ENCODE measurements around the gene VWA7.
A peak's percentile ranks its signal among the peaks of the same experiment; 100 is the strongest.

VWA7 gene

DNA sequence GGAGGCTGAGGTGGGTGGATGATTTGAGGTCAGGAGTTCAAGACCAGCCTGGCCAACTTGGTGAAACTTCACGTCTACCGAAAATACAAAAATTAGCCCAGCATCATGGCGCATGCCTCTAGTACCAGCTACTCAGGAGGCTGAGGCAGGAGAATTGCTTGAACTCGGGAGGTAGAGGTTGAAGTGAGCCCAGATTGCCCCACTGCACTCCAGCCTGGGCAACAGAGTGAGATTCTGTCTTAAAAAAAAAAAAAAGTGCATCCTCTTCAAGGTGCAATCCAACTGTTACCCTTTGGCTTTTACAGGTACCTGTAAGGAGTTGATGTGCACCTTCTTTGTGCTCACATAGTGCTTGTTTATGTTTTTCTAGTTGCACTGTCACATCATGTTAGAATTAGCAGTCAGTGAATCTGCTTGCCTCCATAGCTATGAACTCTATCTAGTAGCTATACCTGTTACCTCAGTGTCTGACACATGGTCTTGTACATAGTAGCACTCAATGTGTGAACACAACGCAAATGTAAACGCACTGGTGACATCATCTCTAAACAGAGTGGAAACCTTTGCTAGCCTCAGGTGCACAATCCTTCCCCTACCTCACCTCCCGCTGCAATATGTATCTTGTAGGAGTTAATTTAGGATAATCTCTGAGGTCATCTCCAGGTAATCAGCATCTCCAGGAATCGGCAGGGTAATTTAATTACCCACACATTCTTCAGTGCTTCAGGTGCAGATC, 27.7 kb downstream of the VWA7 start:
- DNase-seq, result no peak

DNA sequence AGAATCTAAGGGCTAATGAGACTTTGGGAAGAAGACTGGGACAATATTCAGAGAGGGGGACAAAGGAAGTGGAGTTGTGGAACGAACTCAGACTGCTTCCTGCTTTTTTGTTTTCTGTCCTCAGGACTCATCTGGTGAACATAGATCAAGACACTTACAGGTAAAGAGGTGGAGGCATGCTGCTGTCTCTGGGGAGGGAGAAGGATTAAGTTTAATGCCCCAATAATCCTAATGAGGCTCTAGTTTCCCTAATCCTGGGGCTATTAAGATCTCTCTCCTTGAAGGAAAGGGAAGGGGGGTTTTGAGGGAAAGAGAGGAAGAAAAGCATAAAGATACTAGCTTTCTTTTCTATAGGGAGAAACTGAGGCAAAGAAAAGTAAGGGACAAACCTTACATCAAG, 32.7 kb downstream of the VWA7 start:
- no peak for DNase-seq

DNA sequence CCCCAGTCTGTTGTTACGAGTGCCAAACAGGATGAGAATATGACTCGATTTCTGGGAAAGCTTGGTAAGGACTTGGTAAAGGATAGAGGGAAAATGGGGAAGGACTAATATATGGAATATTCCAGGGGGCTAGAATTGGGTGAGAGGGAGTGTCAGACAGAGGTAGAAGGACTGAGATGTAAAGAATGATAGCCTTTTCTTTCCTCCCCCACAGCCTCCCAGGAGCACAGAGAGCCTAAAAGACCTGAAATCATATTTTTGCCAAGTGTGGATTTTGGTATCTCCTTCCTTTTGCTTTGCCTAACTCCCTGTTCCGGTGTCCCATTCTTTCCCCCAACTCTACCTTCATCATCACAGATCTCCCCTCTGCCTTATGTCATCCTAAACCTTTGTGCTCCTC, 34.2 kb downstream of the VWA7 start:
- DNase-seq, result no peak

DNA sequence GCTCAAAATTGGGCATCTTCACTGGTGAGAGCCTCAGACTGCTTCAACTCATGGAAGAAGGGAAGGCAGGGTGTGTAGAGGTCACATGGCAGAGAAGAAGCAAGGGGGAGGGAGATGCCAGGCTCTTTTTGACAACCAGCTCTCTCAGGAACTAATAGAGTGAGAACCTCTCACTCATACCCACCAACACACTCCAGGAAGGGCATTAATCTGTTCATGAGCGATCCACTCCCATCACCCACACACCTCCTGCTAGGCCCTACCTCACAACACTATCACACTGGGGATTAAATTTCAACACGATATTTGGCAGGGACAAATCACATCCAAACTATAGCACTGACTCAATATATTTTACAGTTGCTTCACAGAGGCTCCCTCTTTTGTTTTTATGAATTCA, 35.3 kb downstream of the VWA7 start:
- DNase-seq, result no peak

DNA sequence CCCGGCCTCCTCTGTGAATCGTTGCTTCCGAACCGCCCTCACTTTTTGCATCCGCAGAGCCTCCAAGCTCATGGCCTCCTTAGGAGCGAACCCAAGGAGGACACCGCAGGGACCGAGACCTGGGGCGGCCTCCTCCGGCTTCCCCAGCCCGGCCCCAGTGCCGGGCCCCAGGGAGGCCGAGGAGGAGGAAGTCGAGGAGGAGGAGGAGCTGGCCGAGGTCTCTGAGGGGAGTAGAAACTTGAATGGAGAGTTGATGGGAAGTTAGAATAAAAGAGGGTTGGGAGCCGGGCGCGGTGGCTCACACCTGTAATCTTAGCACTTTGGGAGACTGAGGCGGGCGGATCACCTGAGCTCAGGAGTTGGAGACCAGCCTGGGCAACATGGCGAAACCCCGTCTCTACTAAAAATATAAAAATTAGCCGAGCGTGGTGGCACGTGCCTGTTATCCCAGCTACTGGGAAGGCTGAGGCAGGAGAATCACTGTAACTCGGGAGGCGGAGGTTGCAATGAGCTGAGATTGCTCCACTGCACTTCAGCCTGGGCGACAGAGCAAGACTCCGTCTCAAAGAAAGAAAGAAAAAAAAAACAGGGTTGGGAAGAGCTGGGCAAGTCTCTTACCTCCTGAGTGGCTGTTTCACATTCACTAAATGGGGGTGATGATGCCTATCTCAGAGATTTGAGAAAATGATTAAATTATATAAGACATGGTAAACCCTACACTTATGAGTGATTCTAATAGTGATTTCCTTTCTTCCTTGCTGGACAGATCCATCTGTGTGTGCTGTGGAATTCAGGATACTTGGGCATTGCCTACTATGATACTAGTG, 36.5 kb downstream of the VWA7 start:
- peak; percentile 56 to 69 for DNase-seq

DNA sequence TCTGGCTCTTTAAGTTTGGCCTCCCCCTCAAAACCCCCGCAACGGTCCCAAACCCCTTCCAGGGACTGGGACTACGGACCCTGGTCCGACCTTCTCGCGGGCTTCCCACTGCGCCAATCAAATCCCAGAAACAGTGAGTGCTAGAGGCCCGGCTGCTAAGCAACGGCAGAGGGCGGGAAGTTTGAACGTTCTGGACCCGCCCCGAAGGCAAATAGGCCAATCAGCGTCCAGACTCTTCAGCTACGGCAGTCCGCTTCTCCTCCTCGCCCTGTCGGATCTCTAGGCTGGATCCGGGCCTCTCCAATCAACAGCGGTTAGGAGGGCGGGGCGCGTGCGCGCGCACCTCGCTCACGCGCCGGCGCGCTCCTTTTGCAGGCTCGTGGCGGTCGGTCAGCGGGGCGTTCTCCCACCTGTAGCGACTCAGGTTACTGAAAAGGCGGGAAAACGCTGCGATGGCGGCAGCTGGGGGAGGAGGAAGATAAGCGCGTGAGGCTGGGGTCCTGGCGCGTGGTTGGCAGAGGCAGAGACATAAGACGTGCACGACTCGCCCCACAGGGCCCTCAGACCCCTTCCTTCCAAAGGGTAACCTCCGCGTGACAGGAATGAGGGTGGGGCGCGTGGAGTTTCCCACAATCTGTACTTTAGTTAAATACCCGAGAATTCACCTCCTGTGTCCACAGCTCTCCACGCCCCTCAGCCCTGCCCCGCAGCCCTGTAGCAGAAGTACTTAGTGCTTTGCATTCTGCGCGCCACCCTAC, 37.3 kb downstream of the VWA7 start, which contains the start of gene MSH5:
MSH5 (plus strand) TSS at position 367 of the 758 bp plus-strand sequence. CDS start 462 bp downstream, outside the sequence.
- peak; percentile 99 for DNase-seq

DNA sequence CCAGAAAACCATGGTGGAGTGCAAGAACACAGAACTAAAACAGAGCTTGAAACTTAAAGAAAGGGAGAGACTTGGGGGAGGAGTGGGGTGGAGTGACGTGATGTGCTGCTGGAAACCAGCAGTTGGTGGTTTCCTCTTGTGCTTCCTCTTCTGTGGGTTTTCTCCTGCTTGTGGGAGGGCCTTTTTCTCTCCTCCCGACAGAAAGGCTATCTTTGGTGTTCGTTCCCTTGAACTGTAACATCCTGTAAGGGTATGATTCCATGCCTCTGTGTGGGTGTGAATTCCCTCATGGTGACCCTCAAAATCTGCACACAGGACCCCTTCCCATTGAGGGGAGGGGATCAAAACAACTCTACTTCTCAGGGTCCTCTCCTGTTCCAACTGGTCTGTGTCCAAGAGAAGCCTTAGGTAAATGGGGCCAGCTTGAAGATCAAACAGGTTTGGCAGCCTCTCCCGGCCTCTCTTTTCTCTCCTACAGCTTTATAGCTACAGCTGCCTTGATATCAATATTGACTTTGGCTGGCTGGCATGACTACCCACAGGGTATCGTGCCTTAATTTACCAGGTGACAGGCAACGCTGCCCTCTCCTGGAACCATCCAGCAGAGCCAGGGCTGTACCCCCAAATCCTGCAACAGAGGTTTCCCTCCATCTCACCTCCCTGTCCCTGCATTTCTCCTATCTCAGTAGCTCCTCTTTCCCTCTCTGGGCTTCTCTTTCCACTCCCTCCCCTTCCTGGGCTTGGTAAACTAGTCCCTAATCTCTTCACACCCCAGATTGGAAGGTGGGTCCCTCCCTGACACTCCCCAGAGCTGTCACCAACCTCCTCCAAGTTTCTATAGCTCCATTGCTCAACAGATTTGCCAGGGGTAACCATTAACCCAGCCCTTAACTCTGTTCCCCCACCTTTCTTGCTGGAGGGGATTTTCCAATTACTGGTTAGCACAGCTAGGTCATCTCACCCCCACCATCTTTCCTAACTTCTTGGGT, 38.8 kb downstream of the VWA7 start:
- DNase-seq, result peak; percentile 99

DNA sequence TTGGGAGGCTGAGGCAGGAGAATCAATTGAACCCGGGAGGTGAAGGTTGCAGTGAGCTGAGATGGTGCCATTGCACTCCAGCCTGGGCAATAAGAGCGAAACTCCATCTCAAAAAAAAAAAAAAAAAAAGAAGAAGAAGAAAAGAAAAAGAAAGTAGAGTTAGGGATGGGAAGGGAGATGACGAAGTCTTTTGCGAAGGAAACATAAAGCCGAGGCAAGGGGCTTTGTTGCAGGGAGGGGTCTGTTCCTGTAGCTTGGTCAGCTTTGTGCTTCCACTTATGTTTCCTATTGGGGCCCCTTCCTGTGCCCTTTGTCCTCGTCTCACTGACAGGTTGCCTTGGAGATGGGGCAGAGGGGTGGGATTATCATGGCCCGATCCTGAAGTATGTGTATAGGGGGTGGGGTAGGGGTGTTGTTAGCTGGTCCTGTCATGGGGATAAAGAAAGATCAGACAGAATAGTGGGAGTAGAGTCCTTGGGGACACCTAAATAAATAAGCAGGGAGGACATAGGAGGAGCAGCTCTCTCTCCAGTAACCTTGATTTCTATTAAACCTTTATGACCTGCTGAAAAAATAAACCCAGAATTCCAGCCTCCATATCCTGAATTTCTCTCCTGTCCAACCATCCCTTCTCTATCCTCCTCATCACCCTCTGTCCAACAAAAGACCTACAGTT, 39.7 kb downstream of the VWA7 start:
- peak; percentile 64 to 80 for DNase-seq

DNA sequence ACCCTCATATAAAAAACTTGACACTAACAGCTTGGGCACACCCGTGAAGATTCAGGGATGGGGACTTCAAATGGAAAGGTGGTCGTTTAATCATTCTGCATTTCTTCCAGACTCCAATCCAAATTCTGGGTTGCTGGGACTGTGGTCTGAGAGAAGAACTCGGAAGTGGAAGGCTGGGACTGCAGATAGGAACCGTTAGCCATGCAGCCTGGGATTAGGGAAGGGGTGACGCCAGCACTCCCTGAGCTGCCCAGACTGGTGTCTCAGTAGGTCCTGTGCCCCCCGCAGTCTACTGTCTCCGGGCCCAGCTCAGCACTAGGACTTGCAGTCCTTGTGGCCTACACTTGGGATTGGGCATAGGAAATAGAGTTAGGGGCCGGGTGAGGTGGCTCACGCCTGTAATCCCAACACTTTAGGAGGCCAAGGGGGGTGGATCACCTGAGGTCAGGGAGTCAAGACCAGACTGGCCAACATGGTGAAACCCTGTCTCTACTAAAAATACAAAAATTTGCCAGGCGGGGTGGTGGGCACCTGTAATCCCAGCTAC, 40.3 kb downstream of the VWA7 start:
- peak in 1 of 2 experiments; percentile 16 for DNase-seq

DNA sequence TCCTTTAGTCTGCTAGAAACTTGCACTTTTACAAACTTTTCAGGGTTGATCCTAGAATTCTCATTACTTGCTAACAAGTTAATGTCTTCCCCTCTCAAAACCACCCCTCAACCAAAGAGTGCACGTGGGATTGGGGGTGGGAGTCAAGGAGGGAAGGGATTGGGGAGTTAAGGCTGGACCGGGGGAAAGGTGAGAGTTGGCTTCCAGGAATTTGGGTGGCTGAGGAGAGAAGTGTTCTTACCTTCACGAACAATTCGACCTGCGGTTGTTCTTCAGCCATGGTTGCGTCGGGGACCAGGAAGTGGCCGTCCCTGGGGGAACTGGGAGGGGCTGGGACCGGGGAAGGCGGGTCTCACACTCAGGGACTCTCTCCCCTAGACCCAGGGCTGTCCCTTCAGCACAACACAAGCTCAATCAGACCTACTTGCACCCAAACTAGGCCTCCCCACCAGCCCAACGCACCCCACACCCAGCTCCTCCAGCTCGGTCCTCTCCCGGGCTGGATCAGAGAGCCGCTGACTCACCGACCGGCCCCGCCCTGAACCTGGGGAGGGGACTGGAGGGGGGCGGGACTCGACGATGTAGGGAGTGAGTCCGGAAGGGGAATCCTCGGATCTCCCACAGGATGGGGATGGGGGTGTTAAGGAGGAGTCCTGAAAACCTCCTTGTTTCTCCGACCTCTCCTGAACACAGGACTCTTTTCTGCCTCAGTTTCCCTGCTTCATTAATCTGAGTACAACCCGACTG, 40.9 kb downstream of the VWA7 start, which contains the start of gene CLIC1:
CLIC1 (minus strand) TSS at position 510 of the 747 bp plus-strand sequence; CDS start at position 280, 230 bp downstream.
- peak; percentile 92 to 96 for DNase-seq

DNA sequence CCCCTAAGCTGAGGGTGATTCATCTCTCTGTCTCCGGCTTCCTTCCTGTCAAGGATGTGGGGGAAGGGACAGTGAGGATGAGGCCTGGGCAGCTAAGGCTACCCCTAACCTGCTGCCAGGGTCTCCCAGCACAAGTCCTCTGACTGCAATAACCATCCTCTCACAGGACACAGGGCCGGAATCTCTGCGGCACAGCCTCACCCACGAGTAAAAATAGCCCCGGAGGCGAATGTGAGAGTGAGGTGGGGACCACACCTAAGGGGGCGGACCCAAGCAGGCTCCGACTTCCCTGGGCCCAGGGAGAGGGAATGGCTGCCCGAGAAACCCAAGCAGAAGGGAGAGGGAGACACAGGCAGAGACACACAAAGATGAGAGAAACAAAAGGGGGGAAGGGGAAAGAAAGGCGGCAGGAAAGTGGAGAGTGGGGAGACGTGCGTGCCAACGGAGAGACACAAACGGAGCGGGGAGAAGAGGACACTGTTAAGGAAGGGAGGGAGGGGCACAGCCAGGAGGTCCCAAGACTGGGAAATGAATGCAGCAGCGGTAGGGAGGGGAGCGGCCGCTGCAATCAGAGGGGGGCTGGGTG, 42.2 kb downstream of the VWA7 start:
- peak; percentile 74 to 78 for DNase-seq

DNA sequence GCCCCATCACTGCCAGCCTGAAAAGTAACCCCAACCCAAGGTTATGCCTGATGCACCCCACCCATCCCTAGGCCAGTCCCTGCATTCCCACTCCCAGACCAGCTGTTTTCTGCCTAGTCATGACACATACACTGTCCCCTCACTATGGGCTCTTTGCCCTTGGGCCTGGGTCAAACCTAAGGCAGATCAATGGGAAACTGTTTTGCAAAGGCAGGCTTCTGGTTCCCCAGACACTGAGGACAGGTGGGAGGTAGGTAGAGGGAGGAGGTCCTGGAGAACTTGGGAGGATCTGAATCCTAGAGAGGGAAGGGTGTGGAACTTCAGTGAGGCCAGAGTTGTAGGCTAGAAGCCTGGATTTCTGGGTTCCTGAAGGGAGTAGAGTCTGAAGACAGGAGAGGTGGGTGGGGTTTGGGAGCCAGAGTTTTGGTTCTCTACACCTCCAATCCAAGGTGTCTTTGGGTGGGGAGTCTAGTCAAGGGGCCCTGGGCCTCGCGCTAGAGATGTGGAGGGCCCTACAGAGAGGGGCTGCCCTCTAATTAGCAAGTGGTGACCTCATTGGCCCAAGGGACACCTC, 42.8 kb downstream of the VWA7 start:
- DNase-seq, result no peak

DNA sequence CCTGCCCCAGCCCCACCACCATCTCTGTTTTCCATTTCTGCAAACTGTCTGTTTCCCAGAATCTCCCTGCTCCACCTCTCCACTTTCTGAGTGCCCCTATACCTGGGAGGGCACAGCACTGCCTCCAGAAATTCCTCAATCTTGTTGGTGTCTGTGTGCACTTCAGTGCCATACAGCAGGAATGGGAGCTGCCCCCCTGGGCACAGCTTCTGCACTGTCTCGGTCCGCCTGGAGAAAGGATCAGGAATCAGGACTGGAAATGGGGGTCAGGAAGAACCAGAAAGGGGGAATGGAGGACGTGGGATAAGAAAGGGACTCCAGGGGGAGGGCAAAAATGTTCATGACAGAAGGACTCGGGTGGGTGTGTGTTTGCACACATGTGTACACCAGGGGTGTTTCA, 43.4 kb downstream of the VWA7 start:
- DNase-seq, result no peak

DNA sequence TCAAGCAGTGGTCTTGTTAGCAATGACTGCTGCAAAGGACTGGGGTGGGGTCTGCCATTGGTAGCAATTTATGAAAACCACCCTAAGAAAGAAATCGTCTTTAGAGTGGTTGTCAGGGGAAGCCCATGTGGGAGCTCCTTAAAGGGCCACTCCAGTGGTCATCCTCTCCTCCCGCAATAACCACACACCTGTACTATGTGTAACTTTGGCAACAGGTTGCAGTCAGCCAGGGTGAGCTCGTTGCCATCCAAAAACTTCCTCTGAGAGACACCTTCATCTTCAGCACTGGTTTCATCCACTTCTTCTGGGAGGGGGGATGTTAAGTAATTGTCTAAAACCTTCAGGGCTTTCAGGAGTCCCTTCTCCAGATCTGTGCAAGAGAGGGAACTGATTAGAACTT, 45.1 kb downstream of the VWA7 start:
- no peak for DNase-seq

DNA sequence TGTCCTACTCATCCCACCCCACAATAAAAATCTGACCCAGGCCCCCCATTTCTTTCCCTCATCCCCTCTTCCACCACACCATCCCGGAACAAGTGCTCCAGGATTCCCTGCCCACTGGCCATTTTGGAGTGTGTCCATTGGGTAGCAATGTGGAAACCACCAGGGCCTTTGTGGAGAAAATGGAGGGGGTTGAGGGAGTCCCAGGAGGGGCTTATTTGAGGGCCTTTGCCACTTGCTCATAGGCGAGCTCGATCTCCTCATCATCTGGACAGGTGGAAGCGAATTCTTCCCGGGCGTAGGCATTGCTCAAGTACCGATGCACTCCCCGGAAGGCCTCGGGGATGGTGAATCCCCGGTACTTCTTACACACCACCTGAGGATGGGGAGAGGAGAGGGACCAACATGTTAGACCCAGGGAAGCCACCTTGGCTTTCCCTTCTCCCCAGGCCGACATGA, 46.5 kb downstream of the VWA7 start:
- no peak for DNase-seq

DNA sequence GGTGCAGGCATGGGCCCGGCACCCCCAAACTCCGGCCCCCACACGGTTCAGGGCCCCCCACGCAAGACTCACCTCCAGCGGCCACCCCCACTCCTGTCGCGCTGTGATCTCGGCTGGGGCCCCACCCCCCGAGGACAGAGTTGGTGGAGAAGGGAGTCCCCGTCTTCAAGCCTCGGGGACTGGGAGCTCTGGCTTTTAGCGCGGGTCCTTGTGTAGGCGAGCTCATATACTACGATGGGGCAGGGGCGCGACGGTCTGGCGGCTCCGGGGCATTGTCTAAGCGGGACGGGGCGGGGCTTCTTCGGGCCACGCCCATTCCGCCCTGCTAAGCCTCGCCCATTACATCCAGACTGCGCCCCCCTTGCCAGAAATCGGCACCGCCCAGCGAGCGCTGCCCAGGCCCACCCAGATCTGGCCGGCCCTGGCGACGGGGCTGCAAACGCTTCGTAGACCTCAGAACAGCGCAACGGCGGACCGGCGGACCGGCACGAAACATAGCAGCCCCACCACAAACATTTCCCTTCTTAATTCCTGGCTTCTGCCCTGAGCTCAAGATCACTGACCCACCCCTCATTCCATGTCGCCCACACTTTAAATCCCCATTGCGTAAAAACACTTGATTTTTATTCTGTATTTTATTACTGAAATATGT, 47.0 kb downstream of the VWA7 start:
- peak; percentile 67 to 73 for DNase-seq

DNA sequence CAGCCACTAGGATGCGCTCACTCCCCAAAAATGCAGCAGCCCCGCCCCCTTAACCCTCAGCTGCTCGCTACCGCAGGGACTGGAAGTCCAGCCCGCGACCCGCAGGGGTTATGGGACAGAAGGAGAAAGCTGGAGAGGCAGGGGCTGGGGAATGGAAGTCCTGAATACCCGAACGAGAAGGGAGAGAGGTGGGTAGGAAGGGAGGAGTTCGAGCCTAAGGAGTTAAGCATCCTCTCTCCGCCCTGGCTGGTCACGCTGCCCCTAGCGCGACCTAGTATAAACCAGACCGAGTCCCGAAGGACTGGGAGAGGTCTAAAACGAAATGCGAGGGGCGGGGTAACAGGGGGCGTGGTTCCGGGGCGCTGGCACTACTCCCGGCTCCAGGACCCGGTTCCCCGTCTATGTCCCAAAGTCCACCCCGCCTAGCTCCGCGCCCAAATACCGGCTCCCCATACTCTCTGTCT, 47.6 kb downstream of the VWA7 start:
- peak; percentile 78 to 82 for DNase-seq

DNA sequence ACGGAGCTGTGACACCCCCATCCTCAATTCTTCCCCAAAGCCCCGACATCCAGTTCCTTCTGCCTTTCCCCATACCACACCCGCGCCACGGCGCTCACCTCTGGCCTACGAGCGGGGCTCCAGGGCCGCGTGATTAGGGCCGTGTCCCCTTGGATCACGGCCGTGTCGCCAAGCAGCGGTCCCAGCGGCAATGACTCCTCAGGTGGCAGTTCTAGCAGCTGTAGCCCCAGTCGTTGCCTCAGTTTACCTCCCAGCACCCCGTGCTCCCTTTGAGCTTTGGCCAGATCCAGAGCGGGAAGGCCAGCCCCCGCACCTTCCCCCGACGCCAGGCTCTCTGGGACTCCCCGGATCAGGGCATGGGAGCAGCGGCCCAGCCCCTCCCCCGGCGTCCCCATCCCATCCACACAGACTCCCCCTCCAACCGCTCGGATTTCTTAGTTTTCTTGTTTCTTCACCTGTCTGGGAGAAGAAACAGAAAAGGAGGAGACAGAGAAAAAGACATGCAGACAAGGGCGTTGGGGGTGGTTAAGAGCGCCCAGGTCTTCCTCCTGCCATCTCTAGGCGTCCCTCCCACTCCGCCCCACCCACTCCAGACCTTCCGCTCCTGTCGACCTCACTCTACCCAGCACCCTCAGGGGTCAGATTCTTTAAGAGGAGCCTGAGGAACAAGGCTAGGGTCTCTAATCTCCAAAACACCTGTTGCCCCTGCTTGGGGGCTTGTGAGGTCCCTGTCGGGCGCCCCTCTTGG, 48.2 kb downstream of the VWA7 start, which contains the start of gene DDAH2:
DDAH2 (minus strand) TSS at position 533 of the 748 bp plus-strand sequence; CDS start at position 395, 138 bp downstream.
- peak; percentile 41 to 48 for DNase-seq
